Globus pallidus (tissue), 1 donor: ENCODE data around the gene LILRA6.
"Not testable (repeated sequence)": the region's sequence is repeated elsewhere in the genome, so short reads cannot be mapped to it uniquely, and the experiment has no call there.

Source experiments
- DNase-seq: peaks from one replicate; pipeline ENCODE4 v3.0.0-alpha.2; 2015; ENCODE audit warnings: low spot score

Gene LILRA6

DNA sequence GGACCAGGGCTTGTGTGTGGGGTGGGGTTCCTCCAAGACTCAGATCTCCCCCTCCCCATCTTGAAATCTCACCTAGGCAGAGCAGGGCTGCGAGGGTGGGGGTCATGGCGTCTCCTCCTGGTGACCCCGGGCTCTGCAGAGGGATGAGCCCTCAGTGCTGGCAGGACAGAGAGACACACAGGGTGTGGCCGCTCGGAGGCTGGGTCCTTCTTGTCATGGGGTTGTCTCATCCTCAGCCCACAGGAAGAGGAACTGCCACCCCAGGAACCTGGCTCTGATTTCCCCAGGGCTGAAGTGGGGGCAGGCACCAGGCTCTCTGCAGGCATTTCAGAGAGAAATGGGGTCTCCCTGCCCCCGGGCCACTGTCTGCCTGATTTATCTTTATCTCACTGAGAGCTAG is at the start of gene LILRA6:
Gene LILRA6 (minus strand): TSS at position 145 of the 400 bp plus-strand sequence.
- DNase-seq, result not testable (repeated sequence)

DNA sequence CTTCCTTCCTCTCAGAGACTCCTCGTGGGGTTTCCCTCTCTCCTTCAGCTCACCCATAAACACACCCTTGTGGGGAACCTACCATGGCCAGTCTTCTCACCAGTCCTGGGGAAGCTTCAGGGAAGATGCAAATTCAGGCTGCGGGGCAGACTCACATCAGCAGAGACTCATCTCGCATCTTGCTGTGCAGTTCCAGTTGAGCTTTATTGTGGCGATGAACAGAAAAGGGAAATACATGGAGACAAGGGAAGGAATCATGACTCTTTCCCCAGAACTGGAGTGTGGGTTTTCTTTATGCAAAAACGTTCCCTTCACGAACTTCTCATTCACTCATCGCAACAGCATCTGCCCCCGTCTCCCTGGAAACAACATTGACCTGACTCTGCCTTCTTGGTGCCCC is 46.6 kb upstream of the LILRA6 start:
- DNase-seq, result not testable (repeated sequence)

DNA sequence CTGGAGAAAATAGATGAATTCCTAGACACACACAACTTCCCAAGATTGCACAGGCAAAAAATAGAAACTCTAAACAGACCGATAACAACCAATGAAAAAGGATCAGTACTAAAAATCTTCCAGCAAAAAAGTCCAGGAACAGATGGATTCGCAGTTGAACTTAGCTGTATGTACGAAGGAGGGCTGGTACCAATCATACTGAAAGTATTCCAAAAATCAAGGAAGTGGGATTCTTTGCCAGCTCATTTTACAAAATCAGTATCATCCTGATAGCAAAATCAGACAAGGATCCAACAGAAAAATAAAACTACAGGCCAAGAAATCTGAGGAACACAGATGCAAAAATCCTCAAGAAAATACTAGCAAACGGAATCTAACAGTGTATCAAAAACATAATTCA is 44.9 kb upstream of the LILRA6 start:
- DNase-seq, result no peak

DNA sequence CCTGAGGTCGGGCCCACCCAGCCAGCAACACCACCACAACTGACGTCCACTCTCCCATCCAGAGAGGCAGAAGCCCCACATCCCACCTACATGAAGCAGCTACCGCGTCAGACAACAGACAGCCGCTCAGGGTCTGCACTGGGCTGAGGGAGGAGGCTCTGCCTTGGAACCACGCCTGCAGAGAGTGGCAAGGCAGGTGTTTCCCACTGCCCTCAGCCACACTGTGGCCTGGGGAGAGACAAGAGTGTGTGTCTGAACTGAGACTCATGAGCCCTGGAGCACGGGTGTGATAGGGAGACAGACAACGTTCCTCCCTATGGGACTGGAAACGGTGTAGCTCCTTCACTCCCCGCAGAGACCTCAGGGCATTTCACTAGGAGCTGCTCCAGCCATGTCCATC is 43.7 kb upstream of the LILRA6 start:
- DNase-seq, result not testable (repeated sequence)

DNA sequence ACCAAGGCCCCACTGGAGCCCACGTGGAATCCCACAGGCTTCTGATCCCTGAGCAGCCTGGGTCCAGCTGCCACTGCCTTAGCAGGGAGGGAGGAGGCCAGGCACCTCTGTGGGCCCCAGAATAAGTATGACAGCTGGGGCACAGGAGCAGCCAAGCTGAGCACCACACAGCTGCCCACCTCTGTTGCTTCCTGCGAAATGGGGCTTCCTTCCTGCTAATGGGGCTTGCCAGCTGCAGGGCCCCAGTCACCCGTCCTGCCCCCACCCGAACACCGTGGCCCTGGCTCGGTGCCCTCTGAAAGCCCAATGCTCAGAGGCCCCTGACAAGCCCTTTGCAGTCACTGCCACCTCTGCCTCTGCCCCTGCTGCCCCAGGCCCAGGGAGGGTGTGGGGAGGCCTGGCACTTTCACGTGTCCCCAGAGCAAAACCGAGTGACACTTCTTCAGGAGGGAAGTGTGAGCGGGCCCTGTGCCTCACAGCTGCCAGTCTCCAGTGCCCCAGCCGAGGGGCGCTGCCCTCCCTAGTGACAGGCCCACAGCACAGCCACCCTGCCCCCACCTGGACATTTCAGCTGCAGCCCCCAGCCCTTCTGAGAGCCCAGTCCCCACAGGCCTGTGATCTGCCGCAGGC is 43.0 kb upstream of the LILRA6 start:
- not testable (repeated sequence) for DNase-seq

DNA sequence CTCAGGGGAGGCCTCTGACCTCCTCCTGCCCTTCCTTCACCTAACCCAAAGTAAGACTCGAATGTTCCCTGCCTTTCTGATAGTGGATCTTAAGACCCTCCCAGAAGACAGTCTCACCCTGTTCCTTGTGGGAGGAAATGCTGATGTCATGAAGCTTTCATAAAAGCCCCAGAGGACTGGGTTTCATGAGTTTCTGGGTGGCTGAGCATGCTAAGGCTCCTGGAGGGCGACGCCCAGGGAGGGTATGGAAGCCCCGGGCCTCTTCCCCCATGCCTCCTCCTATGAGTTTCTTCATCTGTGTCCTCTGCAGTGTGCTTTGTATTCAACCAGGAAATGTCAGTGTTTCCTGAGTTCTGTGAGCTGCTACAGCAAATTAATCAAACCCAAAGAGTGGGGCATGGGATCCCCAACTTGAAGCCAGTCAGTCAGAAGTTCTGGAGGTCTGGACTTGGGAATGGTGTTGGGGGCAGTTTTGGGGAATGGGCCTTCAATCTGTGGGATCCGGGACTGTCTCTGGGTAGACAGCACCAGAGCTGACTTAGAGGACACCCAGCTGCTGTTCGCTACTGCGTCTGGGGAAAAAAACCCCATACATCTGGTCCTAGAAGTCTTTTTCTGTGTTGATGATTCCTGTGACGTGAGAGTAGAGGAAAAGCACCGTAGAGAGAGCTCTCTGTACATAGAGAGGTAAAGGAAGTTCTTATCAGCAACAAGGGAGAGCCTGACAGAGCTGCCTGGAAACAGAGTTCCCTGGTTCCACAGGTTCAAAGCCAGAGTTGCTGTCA is 40.3 kb upstream of the LILRA6 start:
- DNase-seq, result no peak

DNA sequence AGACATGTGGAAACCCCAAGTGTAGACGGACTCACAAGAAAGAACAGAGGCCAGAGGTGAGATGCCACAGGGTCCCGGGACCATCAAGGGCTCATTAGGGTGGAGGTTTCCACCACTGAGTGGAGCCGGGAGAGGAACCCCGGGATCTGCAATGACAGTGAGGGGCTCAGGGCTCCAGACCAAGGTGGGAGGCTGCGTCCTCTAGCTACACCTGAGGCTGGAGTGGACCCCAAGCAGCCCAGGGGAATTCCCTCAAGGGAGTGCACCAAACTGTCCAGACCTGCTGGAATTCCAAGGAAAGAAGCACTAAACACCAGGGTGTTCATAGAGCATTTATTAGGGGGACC is 39.1 kb upstream of the LILRA6 start:
- not testable (repeated sequence) for DNase-seq

DNA sequence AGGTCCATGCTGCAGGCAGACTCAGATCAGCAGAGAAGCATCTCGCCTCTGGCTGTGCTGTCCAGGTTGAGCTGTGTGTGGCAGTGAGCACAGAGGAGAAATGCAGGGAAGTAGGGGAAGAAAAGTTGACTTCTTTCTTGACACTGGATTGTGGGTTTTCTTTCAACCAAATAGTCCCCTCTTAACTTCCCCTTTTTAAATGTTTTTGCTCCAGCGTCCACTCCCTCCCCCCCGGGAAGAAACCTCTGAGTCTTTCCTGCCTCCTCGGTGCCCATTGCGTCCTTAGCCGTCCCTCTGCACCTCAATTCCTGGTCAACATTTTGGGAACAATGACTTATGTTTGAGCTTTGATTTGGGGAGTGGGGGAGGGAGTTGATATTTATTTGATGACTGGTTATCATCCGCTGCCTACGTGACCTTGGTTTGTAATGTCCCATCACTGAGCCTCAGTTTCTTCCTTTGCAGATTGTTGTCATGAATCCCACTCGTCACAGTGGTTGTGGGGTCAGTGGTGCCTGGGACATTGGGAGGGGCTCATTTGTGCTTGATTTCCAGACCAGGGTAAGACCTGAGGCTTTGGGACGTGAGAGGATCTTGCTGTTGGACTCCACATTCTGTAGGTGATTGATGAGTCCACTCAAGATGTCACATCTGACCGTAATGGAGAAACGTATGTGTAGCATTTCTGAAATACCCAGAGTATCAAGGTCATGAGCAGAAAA is 38.6 kb upstream of the LILRA6 start, which contains the start of gene LILRB2:
Gene LILRB2 (minus strand): TSS at position 104 of the 722 bp plus-strand sequence. CDS start 614 bp downstream, outside the sequence.
- peak; percentile 10 for DNase-seq

DNA sequence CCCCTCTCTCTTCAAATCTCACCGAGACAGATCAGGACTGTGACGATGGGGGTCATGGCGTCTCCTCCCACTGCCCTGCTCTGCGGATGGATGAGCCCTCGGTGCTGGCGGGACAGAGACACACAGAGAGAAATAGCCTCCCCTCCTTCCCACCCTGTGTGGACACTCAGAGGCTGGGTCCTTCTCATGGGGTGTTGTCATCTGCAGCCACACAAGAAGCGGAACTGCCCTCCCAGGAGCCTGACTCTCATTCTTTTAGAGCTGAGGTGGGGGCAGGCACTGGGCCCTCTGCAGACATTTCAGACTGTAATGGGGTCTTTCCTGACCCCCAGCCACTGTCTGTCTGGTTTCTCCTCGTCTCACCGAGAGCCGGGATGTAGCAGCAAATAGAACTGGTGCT is 37.9 kb upstream of the LILRA6 start:
- peak; percentile 13 for DNase-seq

DNA sequence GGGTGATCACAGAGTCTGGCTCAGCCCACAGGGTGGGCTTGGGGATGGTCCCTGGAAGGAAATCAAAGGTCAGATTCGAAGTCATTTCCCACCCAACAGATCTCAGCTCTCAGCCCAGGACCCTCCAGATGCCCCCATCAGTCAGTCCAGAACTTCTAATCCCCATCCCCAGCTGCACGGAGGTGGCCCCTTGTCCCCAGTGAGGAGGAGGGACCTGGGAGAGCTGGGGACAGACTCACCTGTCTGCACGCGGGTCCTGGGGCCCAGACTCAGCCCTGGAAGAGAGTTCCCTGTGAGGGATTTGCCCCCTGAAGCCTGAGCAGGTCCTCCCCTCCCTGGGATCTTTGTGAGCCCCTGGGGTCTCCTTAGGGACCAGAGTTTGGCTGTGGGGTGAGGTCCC is 37.4 kb upstream of the LILRA6 start:
- not testable (repeated sequence) for DNase-seq

DNA sequence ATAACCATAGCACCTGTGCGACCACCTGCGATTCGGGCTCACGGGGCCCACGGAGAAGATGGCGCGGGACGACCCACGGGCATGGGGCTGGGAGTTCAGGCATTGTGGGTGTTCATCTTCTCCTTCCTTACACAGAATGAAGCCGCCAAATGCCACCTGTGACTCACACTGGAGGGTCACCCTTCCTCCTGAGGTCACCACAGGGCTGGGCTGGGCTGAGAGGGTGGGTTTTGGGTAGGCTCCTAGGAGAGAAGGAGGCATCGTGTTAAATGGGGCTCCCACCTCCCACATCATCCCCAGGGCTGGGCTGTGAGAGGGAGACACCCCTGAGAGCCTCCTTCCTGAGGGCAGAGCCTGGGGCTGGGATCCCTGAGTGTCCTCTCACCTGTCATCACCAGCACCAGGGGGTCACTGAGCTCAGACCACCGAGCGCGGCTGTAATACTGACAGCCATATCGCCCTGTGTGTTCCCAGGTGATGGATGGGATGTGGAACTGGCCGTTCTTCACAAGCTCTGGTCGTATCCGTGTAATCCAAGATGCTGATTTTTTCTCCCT is 36.9 kb upstream of the LILRA6 start:
- DNase-seq, result no peak

DNA sequence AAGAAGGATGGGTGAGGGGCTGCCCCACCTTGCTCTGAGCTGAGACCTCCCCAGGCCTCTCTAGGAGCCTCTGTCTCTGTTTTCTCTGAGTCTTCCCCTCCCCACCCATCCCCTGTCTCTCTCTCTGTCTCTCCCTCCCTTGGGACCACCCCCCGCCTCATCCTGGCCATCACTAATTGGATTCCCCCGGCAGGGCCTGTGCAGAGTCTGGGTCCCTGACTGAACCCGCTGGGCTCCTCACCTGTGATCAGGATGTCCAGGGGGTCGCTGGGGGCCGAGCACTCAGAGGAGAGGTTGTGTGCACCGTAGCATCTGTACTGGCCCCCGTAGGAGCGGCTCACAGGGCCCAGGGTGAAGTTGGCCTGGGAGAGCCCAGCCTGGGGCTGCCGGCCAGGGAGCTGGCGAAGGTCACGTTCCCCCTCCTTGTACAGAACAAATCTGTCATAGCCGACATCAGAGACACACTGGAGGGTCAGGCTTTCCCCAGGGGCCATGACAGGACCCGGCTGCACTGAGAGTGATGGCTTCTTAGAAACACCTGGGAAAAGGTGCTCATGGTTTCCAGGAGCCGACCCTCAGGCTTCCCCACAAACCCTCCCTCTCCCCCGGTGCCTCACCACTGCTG is 36.1 kb upstream of the LILRA6 start:
- DNase-seq, result not testable (repeated sequence)

DNA sequence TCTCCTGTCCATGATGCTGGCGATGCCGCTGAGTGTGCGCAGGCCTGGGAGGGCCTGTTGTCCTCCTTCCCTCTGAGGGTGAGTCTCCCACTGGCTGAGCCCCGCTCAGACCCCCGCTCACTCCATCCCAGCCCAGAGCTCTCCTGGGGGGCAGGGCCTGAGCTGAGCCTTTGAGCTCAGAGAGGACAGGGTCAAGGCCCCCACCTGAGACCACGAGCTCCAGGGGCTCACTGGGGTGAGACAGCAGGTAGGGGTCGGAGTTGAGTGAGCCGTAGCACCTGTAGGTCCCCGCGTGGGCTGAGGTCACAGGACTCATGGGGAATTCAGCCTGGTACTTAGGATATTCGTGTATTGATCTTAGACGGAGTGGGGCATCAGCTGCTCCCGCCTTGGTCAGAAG is 35.5 kb upstream of the LILRA6 start:
- DNase-seq, result not testable (repeated sequence)

DNA sequence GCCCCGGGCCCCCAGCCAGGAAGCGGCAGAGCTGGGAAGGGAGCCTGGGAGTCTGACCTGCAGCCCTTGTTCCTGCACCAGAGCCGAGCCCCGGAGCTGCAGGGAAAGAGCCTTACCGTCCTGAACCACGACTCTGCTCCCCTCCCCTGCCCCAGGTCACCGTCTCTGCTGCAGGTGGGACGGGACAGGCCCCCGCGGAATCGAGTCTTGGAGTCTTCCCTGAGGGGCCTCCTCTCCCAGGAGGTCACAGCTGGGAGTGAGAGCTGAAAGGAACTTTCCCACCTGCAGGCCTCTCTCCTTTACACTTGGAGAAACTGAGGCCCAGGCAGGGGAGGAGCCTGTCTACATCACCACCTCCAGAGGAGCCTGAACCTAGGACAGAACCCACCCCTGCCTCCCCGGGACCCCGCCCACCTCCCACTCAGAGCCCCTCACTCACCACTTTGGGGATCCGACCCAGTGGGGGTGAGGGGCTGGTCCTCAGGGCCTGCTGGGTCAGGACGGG is 34.6 kb upstream of the LILRA6 start:
- DNase-seq, result not testable (repeated sequence)

DNA sequence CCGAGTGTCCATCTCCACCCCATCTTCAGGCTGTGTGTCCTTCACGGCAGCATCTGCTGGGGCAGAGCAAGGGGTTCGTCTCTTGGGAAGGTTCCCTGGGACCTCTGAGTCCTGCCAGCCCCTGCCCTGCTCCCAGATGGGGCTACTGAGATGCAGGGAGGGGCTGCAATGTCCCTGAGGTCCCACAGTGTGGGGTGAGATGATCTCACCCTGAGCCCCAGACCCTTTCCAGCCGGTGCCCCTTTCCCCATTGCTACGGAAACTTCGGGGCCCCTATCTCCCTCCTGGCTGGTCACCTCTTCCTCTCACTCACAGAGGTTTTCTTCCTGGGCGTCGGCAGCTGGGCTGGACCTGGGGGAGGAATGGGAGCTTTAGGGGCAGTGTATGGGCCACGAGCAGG is 33.4 kb upstream of the LILRA6 start:
- no peak for DNase-seq

DNA sequence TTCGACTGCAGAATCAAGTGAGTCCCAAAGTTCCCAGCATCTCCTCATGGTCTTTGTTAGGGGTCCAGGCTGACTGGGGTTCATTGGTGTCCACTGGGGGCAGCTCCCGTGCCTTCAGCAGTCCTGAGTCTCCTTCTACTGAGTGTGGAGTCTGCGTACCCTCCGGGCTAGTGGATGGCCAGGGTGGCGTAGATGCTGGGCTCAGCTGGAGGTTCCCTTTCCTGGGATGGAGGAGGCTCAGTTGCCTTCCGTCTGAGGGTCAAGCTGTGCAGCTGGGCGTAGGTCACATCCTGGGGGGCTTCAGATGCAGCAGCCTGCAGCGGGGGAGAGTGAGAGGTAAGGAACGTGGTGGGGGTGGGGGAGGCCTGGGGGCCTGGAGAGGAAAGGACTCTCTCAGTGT is 31.9 kb upstream of the LILRA6 start:
- not testable (repeated sequence) for DNase-seq

DNA sequence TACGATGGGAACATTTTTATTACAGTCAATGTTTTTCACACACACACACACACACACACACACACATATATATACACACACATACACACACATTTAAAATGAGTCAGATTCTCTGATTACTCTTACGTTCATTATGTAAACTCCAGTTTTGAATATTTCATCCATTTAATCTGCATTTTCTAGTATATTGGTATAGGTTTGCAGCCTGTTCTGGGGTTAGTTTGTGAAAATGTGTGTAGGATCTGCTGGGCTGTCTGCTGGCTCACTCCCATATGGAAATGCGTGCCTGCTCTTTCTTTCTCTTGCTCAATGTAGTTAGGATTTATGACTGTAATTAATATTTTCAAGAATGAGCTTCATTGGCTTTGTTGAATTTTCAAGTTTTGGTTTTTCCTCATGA is 31.2 kb upstream of the LILRA6 start:
- DNase-seq, result no peak

DNA sequence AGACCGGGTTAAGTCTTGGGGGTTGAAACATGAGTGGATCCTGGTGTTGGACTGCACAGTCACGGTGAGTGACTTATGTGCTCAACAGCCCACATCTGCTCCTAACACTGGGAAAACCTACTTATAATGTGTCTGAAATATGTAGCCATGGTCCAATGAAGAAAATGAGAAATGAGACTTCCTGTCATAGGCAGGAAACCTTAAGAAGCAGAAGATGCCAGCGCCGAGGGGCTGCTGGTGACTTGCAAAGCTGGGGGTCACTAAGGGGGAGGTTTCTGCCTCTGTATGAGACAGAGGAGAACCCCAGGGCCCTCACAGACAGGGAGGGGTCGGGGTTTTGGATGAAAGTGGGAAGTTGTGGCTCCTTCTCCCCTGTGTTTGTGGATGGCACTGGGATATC is 29.6 kb upstream of the LILRA6 start:
- not testable (repeated sequence) for DNase-seq

DNA sequence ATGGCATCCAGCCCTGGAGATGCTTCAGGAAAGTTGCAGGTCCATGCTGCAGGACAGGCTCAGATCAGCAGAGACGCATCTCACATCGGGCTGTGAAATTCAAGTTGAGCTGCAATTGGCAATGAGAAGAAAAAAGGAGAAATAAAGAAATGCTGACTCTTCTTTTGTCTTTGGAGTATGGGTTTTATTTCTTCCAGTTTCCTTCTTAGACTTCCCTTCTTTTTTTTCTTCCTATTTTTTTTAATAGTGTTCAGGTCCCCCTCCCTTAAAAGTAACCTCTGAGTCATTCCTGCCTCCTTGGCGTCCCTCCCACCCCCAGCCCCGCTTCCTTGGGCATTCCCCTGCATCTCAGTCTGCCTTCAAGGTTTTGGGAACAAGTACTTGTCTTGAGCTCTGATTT is 29.0 kb upstream of the LILRA6 start:
- peak; percentile 9 for DNase-seq

DNA sequence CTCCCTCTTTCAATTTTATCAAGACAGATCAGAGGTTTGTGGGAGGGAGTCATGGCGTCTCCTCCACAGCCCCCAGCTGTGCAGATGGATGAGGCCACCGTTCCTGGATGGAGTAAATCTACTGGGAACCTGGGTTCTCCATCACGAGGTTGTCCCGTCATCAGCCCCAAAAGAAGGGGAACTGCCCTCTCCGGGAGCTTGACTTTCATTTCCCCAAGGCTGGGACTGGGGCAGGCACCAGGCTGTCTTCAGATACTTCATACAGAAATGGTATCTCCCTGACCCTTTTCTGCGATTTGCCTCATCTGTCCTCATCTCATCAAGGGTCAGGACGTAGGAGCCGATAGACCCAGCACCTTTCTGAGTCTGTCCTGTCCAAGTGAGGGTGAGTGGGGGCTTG is 28.5 kb upstream of the LILRA6 start:
- peak; percentile 28 for DNase-seq

DNA sequence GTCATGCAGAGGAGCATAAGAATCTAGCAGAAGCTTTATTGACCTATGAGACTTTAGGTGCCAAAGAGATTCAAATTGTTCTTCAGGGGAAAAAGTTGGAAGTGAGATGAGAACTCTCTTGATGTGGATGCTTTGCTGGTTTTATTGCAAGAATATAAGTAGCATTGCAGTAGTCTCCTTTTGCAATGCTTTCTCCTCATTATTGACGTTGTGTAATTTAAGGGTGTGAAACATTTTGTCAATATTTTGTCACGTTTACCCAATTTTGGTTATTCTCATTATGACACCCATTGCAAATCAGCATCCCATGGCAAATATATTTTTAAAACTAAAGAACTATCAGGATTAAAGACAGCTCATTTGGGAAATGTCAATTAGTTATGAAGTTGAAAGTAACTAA is 26.3 kb upstream of the LILRA6 start:
- no peak for DNase-seq

DNA sequence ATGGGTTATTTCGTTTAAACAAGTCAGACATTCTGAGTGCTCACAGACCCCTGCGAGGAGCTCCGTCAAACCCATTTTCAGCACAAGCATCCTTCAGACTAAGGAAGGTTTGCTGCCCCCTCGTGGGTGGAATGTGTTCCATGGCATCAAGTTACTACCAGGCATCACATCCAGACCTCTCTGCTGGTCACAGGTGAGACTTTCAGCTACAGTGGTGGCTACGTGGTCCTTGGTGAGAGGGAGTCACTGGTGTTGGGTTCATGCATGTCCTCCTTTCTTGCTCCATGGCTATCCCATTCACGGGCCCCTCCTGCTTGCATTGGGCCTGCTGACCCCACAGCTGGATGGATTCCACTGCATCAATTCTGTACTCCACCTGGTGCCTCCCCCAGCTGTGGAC is 23.5 kb upstream of the LILRA6 start:
- DNase-seq, result peak; percentile 38
